CMK (cell line): ENCODE results near the gene SLC9A7.

ENCODE experiments used
- DNase-seq: peaks from one replicate; pipeline ENCODE4 v3.0.0-alpha.2; 2010; ENCODE audit warnings: low read depth

The SLC9A7 gene

GRCh38 chrX:46573331-46573891 is 185.5 kb downstream of the SLC9A7 start, which contains the start of gene CHST7:
Gene CHST7, plus strand, starts transcription at chrX:46573765. Its CDS starts 167 bp downstream, at chrX:46573932.
- peak; percentile 41 for DNase-seq

- DNase-seq, result no peak
Measured at GRCh38 chrX:46572340-46572936, 186.5 kb downstream of the SLC9A7 start.

DNA sequence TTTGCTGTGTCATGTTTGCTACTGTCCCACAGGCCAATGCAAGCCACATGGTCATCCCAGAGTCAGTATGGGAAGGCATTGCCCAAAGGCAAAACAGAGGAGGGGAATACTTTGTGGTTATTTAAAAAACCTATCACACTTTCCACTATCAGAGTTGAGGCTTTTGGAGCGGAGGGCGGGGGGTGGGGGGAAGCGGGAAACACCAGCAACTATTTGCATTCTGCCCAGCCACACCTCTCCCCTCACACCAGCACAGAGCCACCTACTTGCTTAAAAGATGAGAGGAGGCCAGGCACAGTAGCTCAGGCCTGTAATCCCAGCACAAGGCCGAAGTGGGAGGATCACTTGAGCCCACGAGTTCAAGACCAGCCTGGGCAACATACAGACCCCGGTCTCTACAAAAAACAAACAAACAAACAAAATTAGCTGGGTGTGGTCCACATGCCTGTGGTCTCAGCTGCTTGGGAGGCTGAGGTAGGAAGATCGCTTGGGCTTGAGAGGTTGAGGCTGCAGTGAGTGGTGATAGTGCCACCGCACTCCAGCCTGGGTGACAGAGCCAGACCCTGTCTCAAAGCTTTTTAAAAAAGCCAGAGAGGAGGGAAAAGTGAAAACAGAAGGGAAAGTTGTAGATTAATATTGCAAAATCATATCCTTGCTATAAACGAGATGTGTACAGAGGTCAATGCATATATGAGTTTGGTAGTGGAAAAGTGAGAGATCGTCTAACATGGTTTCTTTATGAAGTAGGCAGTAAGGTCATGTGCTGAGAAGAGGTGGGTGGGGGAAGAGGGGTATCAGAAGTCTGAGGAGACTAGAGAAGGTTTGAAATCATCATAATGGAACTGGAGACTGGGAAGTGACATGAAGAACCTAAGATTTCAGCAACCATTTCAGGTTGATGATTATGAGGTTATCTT is 187.2 kb downstream of the SLC9A7 start:
- no peak for DNase-seq

DNA sequence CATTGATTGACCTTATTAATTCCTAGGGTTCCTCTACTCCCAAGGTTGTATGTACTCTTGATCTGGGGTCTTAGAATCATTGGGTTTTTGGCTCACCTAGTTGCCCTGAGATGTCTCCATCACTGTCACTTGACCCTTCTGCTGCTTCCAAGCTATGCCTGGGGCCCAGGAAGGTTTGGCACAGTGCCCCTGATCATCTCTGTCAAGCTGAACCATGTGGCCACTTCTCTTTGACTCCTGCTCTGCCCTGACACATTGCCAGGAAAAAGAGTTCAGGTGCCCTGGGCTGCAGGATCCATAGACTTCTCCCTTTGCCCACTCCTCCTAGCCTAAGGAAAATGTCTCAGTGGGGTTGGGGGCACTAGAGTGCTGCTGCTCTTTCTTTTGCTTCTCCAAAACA is 189.3 kb downstream of the SLC9A7 start:
- no peak for DNase-seq

DNA sequence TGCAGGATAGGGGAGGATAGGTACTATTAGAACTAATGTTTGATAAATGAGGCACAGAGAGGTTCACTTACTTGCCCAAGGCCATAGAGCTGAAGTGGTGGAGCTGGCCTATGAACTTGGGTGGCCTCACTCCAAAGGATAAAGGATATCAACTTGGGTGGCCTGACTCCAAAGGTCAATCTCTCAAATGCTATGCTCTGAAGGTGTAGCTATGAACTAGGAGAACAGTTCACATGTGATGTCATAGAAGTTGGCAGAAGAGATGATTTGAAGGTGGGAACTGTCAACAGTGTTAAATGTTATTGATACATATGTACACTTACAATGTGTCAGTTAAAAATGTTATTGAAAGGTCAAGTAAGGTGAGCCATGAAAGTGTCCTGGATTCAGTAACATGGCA is 191.5 kb downstream of the SLC9A7 start:
- no peak for DNase-seq

GRCh38 chrX:46561824-46562657 is 196.9 kb downstream of the SLC9A7 start:
- no peak for DNase-seq

- DNase-seq, result no peak
Measured at GRCh38 chrX:46559062-46559461, 199.9 kb downstream of the SLC9A7 start.

DNA sequence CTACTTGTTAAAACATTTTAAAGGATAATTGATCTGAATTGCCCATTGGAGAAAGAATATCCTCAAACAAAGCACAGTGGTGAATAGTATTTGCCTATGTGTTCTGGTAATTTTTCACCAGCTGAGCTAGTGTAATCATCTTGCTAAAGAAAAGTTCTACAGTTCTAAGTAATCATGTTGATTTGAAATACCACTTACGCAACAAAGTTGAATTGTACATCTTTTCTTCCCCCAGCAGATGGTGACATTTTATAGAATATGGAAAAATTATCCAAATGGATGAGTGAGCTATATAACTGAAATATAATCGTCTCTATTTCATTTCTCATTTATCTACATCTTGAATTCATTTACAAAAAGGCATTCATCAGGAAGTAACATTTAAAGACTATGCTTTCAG is 204.0 kb downstream of the SLC9A7 start:
- DNase-seq, result no peak

DNA sequence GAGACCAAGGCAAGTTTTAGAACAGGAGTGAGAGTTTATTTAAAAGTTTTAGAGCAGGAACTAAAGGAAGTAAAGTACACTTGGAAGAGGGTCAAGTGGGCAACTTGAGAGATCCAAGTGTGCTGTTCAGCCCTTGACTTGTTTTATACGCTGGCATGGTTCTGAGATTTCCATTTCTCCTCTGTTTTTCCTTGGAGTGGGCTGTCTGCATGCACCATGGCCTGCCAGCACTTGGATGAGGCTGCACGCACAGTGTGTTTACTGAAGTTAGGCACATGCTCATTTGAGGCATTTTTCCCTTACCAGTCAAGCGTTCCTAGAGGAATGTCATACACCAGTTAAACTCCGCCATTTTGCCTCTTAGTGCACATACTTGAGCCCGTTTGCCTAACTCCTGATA is 205.0 kb downstream of the SLC9A7 start:
- no peak for DNase-seq

GRCh38 chrX:46551494-46552128 is 207.3 kb downstream of the SLC9A7 start:
- no peak for DNase-seq

GRCh38 chrX:46549914-46550313 is 209.0 kb downstream of the SLC9A7 start:
- no peak for DNase-seq
